Cardiac muscle cell (in vitro differentiated cells and primary cell): ENCODE data around the gene APOH. TPM values are rescaled to one million over a fixed set of nuclear protein-coding genes. Genes with fewer than 3 reads are reported as not detected.

Experiments
- DNase-seq, 2 donors: peaks; one replicate each; pipeline versions ENCODE4 v3.0.0 to v3.0.0-alpha.2; 2010 to 2017; ENCODE audit warnings: low read depth in 1 of 2, low spot score in 1 of 2
- H3K27ac ChIP-seq: fragments of 200-600 bp; sonication (generic); 2 replicates; pipeline ENCODE4 v1.5.1; 2016
- H3K27me3 ChIP-seq: fragments of 200-600 bp; sonication (generic); 2 replicates; pipeline ENCODE4 v1.6.0; 2016; ENCODE audit warnings: control low read depth
- H3K36me3 ChIP-seq: fragments of 200-600 bp; sonication (generic); 2 replicates; pipeline ENCODE4 v1.5.1; 2016; ENCODE audit warnings: control low read depth
- H3K4me1 ChIP-seq: fragments of 200-600 bp; sonication (generic); 2 replicates; pipeline ENCODE4 v1.8.1; 2017; ENCODE audit warnings: low read depth, mild to moderate bottlenecking, mixed run types
- H3K4me3 ChIP-seq: fragments of 200-600 bp; sonication (generic); 2 replicates; pipeline ENCODE4 v1.5.1; 2016; ENCODE audit warnings: mild to moderate bottlenecking
- H3K9me3 ChIP-seq: fragments of 200-600 bp; sonication (generic); 2 replicates; pipeline ENCODE4 v1.5.1; 2017; ENCODE audit warnings: low read depth, mild to moderate bottlenecking, control low read depth
- polyA plus RNA-seq: library from polyadenylated mRNA; unstranded; fragments of >200 nt; fragmentation: Nextera tagmentation; extraction: Ambion mirVana; gene quantifications from 2 replicates; pipeline ENCODE4 v1.2.1, GENCODE V29; 2016
- total RNA-seq: library from RNA; depleted of rRNA; stranded (reverse); fragments of >200 nt; gene quantifications from 2 replicates; pipeline ENCODE4 v1.2.3, GENCODE V29; 2016
- TF ChIP-seq, protein P1 (sequence below): IDR thresholded peaks from 2 replicates; pipeline ENCODE4 v1.5.1; 2012; ENCODE audit warnings: low read depth, mild to moderate bottlenecking, low read length

APOH gene
- total and polyA plus RNA-seq, 2 experiments from 2014 or later = not detected

DNA sequence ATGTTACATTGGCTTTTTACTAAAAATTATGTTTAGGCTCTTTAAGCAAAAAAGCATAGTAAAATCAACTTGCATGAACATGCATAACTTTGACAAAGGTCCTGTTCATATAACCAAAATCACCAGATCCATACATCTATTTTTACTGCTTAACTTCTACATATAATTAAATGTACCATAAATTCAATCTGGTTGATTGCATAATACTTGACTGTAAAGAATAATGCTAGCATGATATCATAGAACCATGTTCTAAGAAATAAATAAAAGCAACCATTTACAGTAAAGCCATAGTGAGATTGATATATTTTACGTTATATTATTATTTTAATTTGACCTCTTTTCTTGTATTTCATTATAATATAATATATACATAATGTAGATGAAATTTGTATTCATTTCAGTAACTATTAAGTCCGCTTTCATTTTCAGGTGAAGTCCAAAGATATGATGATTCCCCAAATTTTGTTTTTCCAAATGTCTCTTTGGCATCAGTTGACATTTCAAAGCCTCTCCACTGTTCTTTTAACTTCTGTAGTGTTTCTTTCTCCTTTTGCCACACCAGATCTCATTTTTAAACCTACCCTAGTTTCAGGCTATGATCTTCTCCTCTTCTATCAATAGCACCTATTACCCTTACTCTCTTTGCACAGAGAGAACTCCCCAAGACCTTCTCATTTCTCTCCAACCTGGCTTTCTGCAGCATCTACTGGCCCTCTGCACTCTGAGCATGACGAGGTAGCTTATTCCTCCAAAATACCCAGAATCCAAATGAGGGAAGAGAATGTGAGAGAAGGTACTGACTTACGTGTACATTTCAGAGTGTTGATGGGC lies 1.8 kb downstream of the APOH start:
- Histone ChIP-seq H3K4me1 (no peaks in the 10 kb centered on the region), H3K27ac (no peak overlapping the region), H3K4me3 (no peak overlapping the region), H3K27me3 (peaks cover 3% of the 10 kb centered on the region), H3K36me3 (no peaks in the 10 kb centered on the region), H3K9me3 (no peaks in the 10 kb centered on the region)
- no peak for DNase-seq
- TF ChIP-seq, protein P1, sequence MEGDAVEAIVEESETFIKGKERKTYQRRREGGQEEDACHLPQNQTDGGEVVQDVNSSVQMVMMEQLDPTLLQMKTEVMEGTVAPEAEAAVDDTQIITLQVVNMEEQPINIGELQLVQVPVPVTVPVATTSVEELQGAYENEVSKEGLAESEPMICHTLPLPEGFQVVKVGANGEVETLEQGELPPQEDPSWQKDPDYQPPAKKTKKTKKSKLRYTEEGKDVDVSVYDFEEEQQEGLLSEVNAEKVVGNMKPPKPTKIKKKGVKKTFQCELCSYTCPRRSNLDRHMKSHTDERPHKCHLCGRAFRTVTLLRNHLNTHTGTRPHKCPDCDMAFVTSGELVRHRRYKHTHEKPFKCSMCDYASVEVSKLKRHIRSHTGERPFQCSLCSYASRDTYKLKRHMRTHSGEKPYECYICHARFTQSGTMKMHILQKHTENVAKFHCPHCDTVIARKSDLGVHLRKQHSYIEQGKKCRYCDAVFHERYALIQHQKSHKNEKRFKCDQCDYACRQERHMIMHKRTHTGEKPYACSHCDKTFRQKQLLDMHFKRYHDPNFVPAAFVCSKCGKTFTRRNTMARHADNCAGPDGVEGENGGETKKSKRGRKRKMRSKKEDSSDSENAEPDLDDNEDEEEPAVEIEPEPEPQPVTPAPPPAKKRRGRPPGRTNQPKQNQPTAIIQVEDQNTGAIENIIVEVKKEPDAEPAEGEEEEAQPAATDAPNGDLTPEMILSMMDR = no peak

DNA sequence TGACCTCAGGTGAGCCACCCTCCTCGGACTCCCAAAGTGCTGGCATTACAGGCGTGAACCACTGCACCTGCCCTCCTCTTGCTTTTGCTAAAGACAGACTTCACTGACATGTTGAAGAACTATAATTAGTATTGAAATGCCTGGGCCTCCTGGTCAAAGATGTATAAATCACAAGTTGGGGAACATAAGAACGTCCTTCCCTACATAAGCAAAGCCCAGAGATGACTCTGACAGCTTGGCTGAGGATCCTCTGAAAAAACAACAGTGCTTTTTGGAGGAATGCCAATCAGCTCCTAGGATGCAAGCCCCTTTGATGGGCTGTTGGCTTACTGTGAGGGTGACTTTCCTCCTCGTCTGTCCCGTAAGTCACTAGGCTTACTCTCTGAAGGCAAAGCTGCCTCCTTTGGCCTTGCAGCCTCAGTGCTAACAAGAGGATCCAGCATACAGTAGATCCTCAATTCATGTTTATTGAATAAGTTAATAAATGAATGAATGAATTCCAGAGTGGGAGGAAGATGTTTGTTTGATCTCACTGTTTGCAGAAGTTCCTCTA lies 6.3 kb downstream of the APOH start:
- no peak overlapping the region for H3K27ac ChIP-seq
- H3K36me3 ChIP-seq = no peaks in the 10 kb centered on the region
- H3K4me3 ChIP-seq = no peak overlapping the region
- no peak for DNase-seq
- H3K27me3 ChIP-seq = peaks cover 6% of the 10 kb centered on the region
- TF ChIP-seq, protein P1 = no peak
- no peaks in the 10 kb centered on the region for H3K4me1 ChIP-seq
- H3K9me3 ChIP-seq = no peaks in the 10 kb centered on the region

DNA sequence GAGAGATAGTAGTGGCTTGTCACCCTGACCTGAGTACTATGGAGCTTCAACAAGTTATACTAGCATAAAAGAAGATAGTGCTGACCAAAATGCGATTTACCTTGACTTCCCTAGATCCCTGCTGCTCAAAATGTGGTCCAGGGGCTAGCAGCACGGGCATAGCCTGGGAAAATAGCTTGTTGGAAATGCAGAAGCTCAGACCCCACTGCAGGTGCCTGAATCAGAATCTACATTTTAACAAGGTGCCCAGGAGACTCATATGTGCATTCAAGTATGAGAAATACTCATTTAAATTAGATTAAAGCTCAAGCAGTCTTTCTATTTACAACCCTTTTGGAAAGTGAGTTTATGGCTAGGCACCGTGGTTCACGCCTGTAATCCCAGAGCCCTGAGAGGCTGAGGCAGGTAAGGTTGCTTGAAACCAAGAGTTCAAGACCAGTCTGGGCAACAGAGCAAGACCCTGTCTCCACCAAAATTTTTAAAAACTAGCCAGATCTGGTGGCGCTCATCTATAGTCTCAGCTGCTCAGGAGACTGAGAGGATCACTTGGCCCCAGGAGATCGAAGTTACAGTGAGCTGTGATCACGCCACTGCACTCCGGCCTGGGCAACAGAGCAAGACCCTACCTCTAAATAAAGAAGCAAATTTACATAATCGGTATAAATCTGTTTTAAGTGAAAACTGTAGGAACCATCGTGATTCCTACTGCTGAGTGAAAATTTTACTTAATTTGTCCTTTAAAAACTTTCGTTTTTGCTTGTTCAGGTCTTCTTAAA lies 7.3 kb downstream of the APOH start:
- H3K27ac ChIP-seq = no peak overlapping the region
- H3K36me3 ChIP-seq = no peaks in the 10 kb centered on the region
- peaks cover 6% of the 10 kb centered on the region for H3K27me3 ChIP-seq
- no peak overlapping the region for H3K4me3 ChIP-seq
- H3K9me3 ChIP-seq = no peaks in the 10 kb centered on the region
- H3K4me1 ChIP-seq = no peaks in the 10 kb centered on the region
- DNase-seq = no peak
- TF ChIP-seq, protein P1 = no peak

DNA sequence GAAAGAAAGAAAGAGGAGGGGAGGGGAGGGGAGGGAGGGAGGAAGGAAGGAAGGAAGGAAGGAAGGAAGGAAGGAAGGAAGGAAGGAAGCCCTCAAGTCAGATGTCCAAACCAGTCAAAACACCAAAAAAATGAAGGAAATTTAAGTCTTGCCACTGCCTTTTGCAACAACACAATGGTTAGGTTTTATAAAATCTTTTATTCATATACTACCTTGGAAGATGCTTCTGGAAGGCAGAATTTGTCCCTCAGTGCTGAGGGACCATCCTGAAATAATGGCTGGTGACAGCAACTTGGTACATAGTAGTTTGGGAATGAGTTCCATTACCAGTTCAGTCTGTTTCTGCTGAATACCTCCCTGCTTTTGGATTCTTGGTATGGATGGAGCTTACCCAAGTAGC lies 7.9 kb downstream of the APOH start:
- no peaks in the 10 kb centered on the region for H3K36me3 ChIP-seq
- TF ChIP-seq, protein P1 = no peak
- H3K27me3 ChIP-seq = peaks cover 6% of the 10 kb centered on the region
- H3K4me1 ChIP-seq = no peaks in the 10 kb centered on the region
- H3K4me3 ChIP-seq = no peak overlapping the region
- no peak overlapping the region for H3K27ac ChIP-seq
- no peak for DNase-seq
- no peaks in the 10 kb centered on the region for H3K9me3 ChIP-seq

DNA sequence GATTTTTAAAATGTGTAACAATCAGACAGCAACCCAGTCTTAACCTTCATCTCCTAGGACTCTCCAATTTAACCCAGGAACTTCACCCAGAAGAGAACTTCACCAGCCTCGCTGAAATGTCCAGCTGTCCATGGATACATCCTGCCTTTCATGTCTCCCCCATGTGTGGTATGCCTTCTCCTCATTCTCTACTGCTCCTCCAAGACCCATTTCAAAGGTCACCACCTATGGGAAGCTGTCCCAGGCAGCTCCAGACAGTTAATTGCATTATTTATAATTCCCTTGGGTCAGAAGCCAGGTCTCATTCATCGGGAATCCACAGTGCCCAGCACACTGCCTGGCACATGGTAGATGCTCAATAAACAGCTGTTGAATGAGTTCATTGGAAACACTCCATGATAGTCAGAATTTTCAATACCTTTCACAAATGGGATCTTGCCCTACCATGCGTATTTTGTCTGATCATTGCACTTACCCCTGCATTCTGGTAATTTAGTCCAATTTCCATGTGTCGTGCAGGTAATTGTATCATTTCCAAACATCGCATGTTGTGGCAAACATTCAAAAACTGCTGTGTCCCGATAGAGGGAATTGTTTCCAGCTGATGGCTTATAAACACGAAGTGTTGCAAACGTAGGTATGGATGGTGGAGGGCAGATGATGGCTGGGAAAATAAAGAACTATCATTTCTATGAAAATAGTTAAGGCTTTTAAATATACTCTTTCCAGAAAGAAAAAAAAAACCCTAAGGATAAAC lies 9.0 kb downstream of the APOH start:
- TF ChIP-seq, protein P1 = no peak

More for the DNA sequence above, 9.0 kb downstream of the APOH start:
- no peak overlapping the region for H3K27ac ChIP-seq
- H3K27me3 ChIP-seq = peaks cover 6% of the 10 kb centered on the region
- no peaks in the 10 kb centered on the region for H3K9me3 ChIP-seq
- no peaks in the 10 kb centered on the region for H3K4me1 ChIP-seq
- no peaks in the 10 kb centered on the region for H3K36me3 ChIP-seq
- DNase-seq = no peak
- H3K4me3 ChIP-seq = no peak overlapping the region
